GM12878 (cell line): ENCODE data around the gene LARP4B. TPM values are rescaled to one million over a fixed set of nuclear protein-coding genes. Genes with fewer than 3 reads are reported as not detected.

Experiments
- ATAC-seq: fragments of 200-7000 bp; cut with Tn5 transposase; 3 replicates; pipeline ENCODE4 v1.9.1; 2020; ENCODE audit warnings: mild to moderate bottlenecking, moderate library complexity
- BruUV-seq: library from RNA; stranded (reverse); fragments of 400-500 nt; replicated peaks from 2 replicates; lab custom pipeline; 2021; lab: Mats Ljungman, UMichigan
- CTCF ChIA-PET: fragments of 300-600 bp; sonication (Branson Sonifier 250); formaldehyde crosslinking; extraction: SDS; loops from one replicate; lab custom pipeline; 2021; ENCODE audit warnings: inconsistent platforms; lab: Yijun Ruan, JAX
- POLR2A ChIA-PET: fragments of 350-600 bp; formaldehyde crosslinking; extraction: SDS; loops from one replicate; lab custom pipeline; 2021; ENCODE audit warnings: inconsistent platforms; lab: Charles Lee
- RAD21 ChIA-PET: fragments of 300-600 bp; sonication (Branson Sonifier 250); formaldehyde crosslinking; loops from one replicate; lab custom pipeline; 2023; ENCODE audit warnings: antibody characterized with exemption; ENCODE audit not compliant: unreplicated experiment; lab: Charles Lee
- SMC1A ChIA-PET: fragments of 300-600 bp; sonication (Branson Sonifier 250); formaldehyde crosslinking; loops from one replicate; lab custom pipeline; 2023; ENCODE audit not compliant: unreplicated experiment, uncharacterized antibody; lab: Charles Lee
- DNase-seq: peaks from one replicate; pipeline ENCODE4 v3.0.0-alpha.2; 2011; ENCODE audit warnings: low read depth, low spot score
- FAIRE-seq: peaks from 3 replicates; lab custom pipeline; 2011; peaks lifted over from hg19 to GRCh38; lab: Jason Lieb, UNC
- H2AFZ ChIP-seq: 2 replicates; pipeline ENCODE4 v1.6.0; 2011; ENCODE audit warnings: low read depth, low read length, control low read depth; ENCODE audit not compliant: control insufficient read depth
- H3K27ac ChIP-seq: 2 replicates; pipeline ENCODE4 v1.5.1; 2011; ENCODE audit warnings: control low read depth; ENCODE audit not compliant: control insufficient read depth, insufficient read depth
- H3K27me3 ChIP-seq, 2 experiments: replicated peaks in 1 of 2; 2 replicates each; pipeline versions ENCODE4 v1.6.0 to v1.6.1; 2011; ENCODE audit warnings: low read length in 1 of 2; ENCODE audit not compliant: control insufficient read depth in 2 of 2, insufficient read depth in 2 of 2
- H3K36me3 ChIP-seq, 2 experiments: 2 replicates each; pipeline ENCODE4 v1.5.1; 2011; ENCODE audit warnings: low read length in 1 of 2; ENCODE audit not compliant: control insufficient read depth in 2 of 2, insufficient read depth in 2 of 2
- H3K4me1 ChIP-seq: 2 replicates; pipeline ENCODE4 v1.6.1; 2011; ENCODE audit warnings: mild to moderate bottlenecking, low read length, moderate library complexity, mixed read lengths; ENCODE audit not compliant: control insufficient read depth, insufficient read depth
- H3K4me2 ChIP-seq: 2 replicates; pipeline ENCODE4 v1.6.0; 2011; ENCODE audit warnings: control low read depth; ENCODE audit not compliant: control insufficient read depth, insufficient read depth
- H3K4me3 ChIP-seq: fragments of 200-600 bp; sonication (generic); 2 replicates; pipeline ENCODE4 v1.5.1; 2016
- H3K79me2 ChIP-seq: 2 replicates; pipeline ENCODE4 v1.6.0; 2011; ENCODE audit warnings: low read length; ENCODE audit not compliant: control insufficient read depth, insufficient read depth
- H3K9ac ChIP-seq: 2 replicates; pipeline ENCODE4 v1.8.0; 2011; ENCODE audit warnings: low read length, control low read depth, mixed read lengths; ENCODE audit not compliant: control insufficient read depth, insufficient read depth
- H3K9me3 ChIP-seq: replicated peaks from 3 replicates; pipeline ENCODE4 v1.5.1; 2011; ENCODE audit warnings: mild to moderate bottlenecking, low read length; ENCODE audit not compliant: control insufficient read depth, insufficient read depth
- H4K20me1 ChIP-seq: 2 replicates; pipeline ENCODE4 v1.6.0; 2011; ENCODE audit not compliant: control insufficient read depth, insufficient read depth
- CREM ChIP-seq: IDR thresholded peaks from 2 replicates; pipeline ENCODE4 v1.6.1; 2014; ENCODE audit warnings: antibody characterized with exemption, low read depth
- FOXM1 ChIP-seq: IDR thresholded peaks from 2 replicates; pipeline ENCODE4 v1.6.1; 2012; ENCODE audit warnings: low read depth, mild to moderate bottlenecking, inconsistent platforms, low read length, moderate library complexity
- HCFC1 ChIP-seq: fragments of 150-350 bp; IDR thresholded peaks from 2 replicates; pipeline ENCODE4 v1.6.1; 2014; ENCODE audit warnings: low read length
- IRF4 ChIP-seq: IDR thresholded peaks from 2 replicates; pipeline ENCODE4 v1.6.1; 2011; ENCODE audit warnings: low read depth, low read length
- KAT2A ChIP-seq: conservative IDR thresholded peaks from 2 replicates; pipeline ENCODE4 v1.6.1; 2011; ENCODE audit warnings: low read depth, low read length; ENCODE audit not compliant: control insufficient read depth
- KLF5 ChIP-seq: fragments of 450-650 bp; IDR thresholded peaks from 2 replicates; pipeline ENCODE4 v1.6.1; 2014; ENCODE audit warnings: mild to moderate bottlenecking; ENCODE audit not compliant: partially characterized antibody
- MYC ChIP-seq: IDR thresholded peaks from 2 replicates; pipeline ENCODE4 v1.6.1; 2011; ENCODE audit warnings: mild to moderate bottlenecking, low read length, moderate library complexity, inconsistent platforms; ENCODE audit not compliant: insufficient read depth, insufficient replicate concordance, insufficient read length, severe bottlenecking
- POLR2A ChIP-seq: IDR thresholded peaks from 2 replicates; pipeline ENCODE4 v1.6.1; 2011; ENCODE audit warnings: low read depth, mild to moderate bottlenecking, low read length
- RELA ChIP-seq: fragments of 450-650 bp; IDR thresholded peaks from 2 replicates; pipeline ENCODE4 v1.8.0; 2014; ENCODE audit warnings: borderline replicate concordance; ENCODE audit not compliant: partially characterized antibody
- SPI1 ChIP-seq: IDR thresholded peaks from 2 replicates; pipeline ENCODE4 v1.6.1; 2011; ENCODE audit warnings: low read depth, mild to moderate bottlenecking, low read length, moderate library complexity, borderline replicate concordance; ENCODE audit not compliant: insufficient read depth
- SREBF2 ChIP-seq: IDR thresholded peaks from 2 replicates; pipeline ENCODE4 v1.6.1; 2012; ENCODE audit warnings: mild to moderate bottlenecking, low read length
- SUPT20H ChIP-seq: IDR thresholded peaks from 2 replicates; pipeline ENCODE4 v1.6.1; 2011; ENCODE audit warnings: low read depth, mild to moderate bottlenecking, low read length, moderate library complexity, borderline replicate concordance; ENCODE audit not compliant: control insufficient read depth
- TARDBP ChIP-seq: IDR thresholded peaks from 2 replicates; pipeline ENCODE4 v1.6.1; 2016; ENCODE audit warnings: borderline replicate concordance
- ZZZ3 ChIP-seq: IDR thresholded peaks from 2 replicates; pipeline ENCODE4 v1.6.1; 2011; ENCODE audit warnings: low read depth; ENCODE audit not compliant: control insufficient read depth, insufficient read length
- WGBS: methylation state at CpG from one replicate; pipeline ENCODE4 v1.1.6; 2016; ENCODE audit warnings: low lambda C conversion rate; ENCODE audit not compliant: insufficient replicate concordance, insufficient coverage; ENCODE audit errors: missing lambda C conversion rate; 5-methylcytosine and 5-hydroxymethylcytosine counted together
- in situ Hi-C: fragments of 300-500 bp; cut with MboI; formaldehyde crosslinking; loops from 9 replicates; pipeline ENCODE4 v1.14.3; 2018; ENCODE audit warnings: mixed read lengths
- intact Hi-C: fragments of 100-400 bp; cut with micrococcal nuclease; formaldehyde crosslinking; loops from one replicate; pipeline ENCODE4 v1.14.2; 2022; ENCODE audit not compliant: unreplicated experiment
- polyA plus RNA-seq, 11 experiments: library from polyadenylated mRNA; depleted of rRNA in 4 of 11; unstranded in 6 of 11; stranded (reverse) in 5 of 11; fragments of >200 nt; fragmentation: Nextera tagmentation in 4 of 11; fragmentation: Illumina TruSeq in 1 of 11; extraction: Ambion mirVana in 4 of 11; extraction: Trizol in 1 of 11; gene quantifications; 1 replicate in 1 of 11; 2 replicates in 10 of 11; pipeline versions ENCODE4 v1.2.1 to v1.2.3, GENCODE V29; 2011 to 2016; ENCODE audit warnings: inconsistent platforms in 2 of 11, missing spikeins in 2 of 11, low read depth in 1 of 11
- total RNA-seq, 4 experiments: library from RNA; depleted of rRNA in 3 of 4; stranded (reverse); fragments of >200 nt in 3 of 4; fragmentation: Illumina TruSeq in 1 of 4; extraction: Trizol in 1 of 4; gene quantifications; 2 replicates each; pipeline versions ENCODE4 v1.2.1 to v1.2.3, GENCODE V29; 2013 to 2021
- TF ChIP-seq, protein P1 (sequence below): fragments of 450-650 bp; IDR thresholded peaks from 2 replicates; pipeline ENCODE4 v1.6.1; 2017; ENCODE audit warnings: mild to moderate bottlenecking, moderate library complexity
- TF ChIP-seq, protein P2 (sequence below): IDR thresholded peaks from 2 replicates; pipeline ENCODE4 v1.6.1; 2012; ENCODE audit warnings: low read length, inconsistent platforms
- TF ChIP-seq, protein P3 (sequence below): fragments of 450-650 bp; IDR thresholded peaks from 2 replicates; pipeline ENCODE4 v1.6.1; 2017; ENCODE audit warnings: low read depth, mild to moderate bottlenecking, moderate library complexity

Gene LARP4B
- total and polyA plus RNA-seq, 10 of the 15 experiments (the other 5 are each of a cell fraction or from before 2014, with no cell fraction given), result 10.5 to 119 (median 39.4) TPM

DNA sequence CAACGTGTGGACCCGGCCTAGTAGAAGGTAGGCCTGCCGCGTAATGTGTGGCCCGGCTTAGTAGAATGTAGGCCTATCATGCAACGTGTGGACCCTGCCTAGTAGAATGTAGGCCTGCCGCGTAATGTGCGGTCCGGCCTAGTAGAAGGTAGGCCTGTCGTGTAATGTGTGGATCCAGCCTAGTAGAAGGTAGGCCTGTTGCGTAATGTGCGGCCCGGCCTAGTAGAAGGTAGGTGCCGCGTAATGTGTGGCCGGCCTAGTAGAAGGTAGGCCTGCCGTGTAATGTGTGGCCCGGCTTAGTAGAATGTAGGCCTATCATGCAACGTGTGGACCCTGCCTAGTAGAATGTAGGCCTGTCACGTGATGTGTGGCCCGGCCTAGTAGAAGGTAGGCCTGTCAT is 44.8 kb upstream of the LARP4B start:
- Histone ChIP-seq H3K79me2 (no peaks in the 10 kb centered on the region), H3K36me3 (no peaks in the 10 kb centered on the region), H3K27ac (no peak overlapping the region), H4K20me1 (no peaks in the 10 kb centered on the region), H3K9ac (no peak overlapping the region), H2AFZ (no peak overlapping the region), H3K9me3 (peaks cover 18% of the 10 kb centered on the region), H3K4me3 (no peak overlapping the region), H3K27me3 (no peaks in the 10 kb centered on the region), H3K4me1 (peaks cover 19% of the 10 kb centered on the region), H3K4me2 (no peak overlapping the region)
- no peak for DNase-seq
- ChIA-PET POLR2A (no interaction called here), RAD21 (no interaction called here), CTCF (no interaction called here), SMC1A (no interaction called here)
- intact Hi-C loops, result no loop called here
- ATAC-seq, result no peak
- in situ Hi-C loops, result no loop called here
- TF ChIP-seq HCFC1 (no peak), ZZZ3 (no peak), RELA (no peak), TARDBP (no peak), IRF4 (no peak), SPI1 (no peak), SREBF2 (no peak), FOXM1 (no peak), POLR2A (no peak), KLF5 (no peak), KAT2A (no peak), SUPT20H (no peak), CREM (no peak), MYC (no peak)
- TF ChIP-seq, protein P1, sequence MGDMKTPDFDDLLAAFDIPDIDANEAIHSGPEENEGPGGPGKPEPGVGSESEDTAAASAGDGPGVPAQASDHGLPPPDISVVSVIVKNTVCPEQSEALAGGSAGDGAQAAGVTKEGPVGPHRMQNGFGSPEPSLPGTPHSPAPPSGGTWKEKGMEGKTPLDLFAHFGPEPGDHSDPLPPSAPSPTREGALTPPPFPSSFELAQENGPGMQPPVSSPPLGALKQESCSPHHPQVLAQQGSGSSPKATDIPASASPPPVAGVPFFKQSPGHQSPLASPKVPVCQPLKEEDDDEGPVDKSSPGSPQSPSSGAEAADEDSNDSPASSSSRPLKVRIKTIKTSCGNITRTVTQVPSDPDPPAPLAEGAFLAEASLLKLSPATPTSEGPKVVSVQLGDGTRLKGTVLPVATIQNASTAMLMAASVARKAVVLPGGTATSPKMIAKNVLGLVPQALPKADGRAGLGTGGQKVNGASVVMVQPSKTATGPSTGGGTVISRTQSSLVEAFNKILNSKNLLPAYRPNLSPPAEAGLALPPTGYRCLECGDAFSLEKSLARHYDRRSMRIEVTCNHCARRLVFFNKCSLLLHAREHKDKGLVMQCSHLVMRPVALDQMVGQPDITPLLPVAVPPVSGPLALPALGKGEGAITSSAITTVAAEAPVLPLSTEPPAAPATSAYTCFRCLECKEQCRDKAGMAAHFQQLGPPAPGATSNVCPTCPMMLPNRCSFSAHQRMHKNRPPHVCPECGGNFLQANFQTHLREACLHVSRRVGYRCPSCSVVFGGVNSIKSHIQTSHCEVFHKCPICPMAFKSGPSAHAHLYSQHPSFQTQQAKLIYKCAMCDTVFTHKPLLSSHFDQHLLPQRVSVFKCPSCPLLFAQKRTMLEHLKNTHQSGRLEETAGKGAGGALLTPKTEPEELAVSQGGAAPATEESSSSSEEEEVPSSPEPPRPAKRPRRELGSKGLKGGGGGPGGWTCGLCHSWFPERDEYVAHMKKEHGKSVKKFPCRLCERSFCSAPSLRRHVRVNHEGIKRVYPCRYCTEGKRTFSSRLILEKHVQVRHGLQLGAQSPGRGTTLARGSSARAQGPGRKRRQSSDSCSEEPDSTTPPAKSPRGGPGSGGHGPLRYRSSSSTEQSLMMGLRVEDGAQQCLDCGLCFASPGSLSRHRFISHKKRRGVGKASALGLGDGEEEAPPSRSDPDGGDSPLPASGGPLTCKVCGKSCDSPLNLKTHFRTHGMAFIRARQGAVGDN, result no peak
- TF ChIP-seq, protein P2, sequence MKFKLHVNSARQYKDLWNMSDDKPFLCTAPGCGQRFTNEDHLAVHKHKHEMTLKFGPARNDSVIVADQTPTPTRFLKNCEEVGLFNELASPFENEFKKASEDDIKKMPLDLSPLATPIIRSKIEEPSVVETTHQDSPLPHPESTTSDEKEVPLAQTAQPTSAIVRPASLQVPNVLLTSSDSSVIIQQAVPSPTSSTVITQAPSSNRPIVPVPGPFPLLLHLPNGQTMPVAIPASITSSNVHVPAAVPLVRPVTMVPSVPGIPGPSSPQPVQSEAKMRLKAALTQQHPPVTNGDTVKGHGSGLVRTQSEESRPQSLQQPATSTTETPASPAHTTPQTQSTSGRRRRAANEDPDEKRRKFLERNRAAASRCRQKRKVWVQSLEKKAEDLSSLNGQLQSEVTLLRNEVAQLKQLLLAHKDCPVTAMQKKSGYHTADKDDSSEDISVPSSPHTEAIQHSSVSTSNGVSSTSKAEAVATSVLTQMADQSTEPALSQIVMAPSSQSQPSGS, result no peak
- TF ChIP-seq, protein P3, sequence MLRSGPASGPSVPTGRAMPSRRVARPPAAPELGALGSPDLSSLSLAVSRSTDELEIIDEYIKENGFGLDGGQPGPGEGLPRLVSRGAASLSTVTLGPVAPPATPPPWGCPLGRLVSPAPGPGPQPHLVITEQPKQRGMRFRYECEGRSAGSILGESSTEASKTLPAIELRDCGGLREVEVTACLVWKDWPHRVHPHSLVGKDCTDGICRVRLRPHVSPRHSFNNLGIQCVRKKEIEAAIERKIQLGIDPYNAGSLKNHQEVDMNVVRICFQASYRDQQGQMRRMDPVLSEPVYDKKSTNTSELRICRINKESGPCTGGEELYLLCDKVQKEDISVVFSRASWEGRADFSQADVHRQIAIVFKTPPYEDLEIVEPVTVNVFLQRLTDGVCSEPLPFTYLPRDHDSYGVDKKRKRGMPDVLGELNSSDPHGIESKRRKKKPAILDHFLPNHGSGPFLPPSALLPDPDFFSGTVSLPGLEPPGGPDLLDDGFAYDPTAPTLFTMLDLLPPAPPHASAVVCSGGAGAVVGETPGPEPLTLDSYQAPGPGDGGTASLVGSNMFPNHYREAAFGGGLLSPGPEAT, result no peak
- WGBS, result 94% methylated on average over 22 of the region's 22 CpGs
- no TSS peak for BruUV-seq
- FAIRE-seq, result no peak
